Stimulated activated CD4-positive, alpha-beta T cell treated with anti-CD3 and anti-CD28 coated beads, Interleukin-15, amount 100 ng/mL, for 48 hours (primary cell): ENCODE measurements around the gene ACP6.

Experiments
- DNase-seq, 2 donors: peaks; one replicate each; pipeline ENCODE4 v3.0.0-alpha.2; 2020; ENCODE audit warnings: low read depth in 2 of 2

Gene ACP6

DNA sequence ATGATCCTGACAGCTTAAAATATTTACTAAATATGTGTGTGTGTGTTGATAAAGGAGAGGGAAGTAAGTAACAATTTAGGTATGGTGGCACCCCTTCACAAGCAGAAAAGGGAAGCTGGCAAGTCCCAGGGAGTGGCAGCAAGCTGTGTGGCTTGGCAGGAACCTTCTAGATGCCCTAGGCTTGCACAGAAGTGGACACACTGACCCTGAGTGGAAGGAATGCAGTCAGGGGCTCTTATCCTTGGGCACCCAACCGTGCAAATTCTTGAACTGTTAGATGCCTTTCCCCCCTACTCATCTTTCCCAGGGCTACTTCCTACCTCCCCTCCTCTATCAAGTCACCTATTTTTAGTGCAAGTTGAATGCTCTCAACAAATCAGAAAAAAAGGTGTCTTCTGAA is 18.9 kb downstream of the ACP6 start:
- no peak for DNase-seq

- DNase-seq = no peak
Measured at GRCh38 chr1:147648933-147649332, 21.4 kb downstream of the ACP6 start.

DNA sequence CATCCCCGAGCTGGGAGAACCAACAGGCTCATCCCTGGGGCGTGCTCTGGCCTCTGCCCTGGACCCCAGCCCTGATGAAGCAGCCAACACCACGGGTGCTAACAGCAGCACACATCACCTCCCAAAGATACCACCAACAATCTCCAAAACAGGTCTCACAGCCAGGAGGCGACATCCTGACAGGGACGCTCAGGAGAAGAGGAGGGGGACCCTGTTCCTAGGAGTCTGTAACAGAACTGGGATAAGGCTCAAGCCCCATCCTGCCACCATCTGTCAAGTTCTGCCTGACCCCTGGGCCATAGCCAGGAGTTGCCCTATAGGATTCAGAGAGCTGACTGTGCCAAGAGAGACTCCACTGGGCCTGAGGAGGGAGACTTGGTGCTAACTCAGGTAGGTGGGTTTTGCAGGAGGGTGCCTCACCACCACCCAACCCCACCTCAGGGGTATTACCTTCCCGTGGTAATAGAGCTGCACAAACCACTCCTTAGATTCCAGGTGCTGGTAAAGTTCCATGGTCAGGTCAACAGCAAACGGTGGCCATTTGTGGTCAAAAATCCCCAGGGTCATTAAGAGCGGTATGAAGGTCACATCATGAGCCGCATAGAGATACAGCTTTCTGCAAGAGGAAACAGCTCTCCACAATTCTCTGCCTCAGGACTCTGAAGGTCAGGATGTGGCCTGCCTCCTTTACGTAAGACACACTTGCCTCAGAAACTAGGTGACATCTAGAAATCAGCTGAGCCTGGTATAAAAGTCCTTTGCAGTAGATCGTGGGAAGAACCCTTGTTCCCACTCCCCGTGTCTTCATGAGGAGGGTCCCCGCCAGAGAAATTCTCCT is 22.3 kb downstream of the ACP6 start:
- no peak for DNase-seq

DNA sequence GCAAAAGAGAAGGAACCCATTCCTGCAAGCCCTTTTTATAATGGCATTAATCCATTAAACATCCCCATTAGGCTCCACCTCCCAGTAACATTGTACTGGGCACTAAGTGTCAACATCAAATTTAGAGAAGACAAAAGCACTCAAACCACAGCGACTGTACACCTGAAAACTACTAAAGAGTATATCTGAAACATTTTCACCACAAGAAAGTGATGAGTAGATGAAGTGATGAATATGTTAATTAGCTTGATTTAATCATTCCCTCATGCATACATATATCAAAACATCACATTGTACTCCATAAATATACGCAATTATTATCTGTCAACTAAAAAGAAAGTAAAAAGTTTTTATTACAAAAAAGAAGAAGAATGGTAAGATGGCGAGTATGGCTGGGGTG is 26.4 kb downstream of the ACP6 start:
- no peak for DNase-seq

- peak; percentile 17 to 50 for DNase-seq
Measured at GRCh38 chr1:147641695-147642592, 28.4 kb downstream of the ACP6 start.

DNA sequence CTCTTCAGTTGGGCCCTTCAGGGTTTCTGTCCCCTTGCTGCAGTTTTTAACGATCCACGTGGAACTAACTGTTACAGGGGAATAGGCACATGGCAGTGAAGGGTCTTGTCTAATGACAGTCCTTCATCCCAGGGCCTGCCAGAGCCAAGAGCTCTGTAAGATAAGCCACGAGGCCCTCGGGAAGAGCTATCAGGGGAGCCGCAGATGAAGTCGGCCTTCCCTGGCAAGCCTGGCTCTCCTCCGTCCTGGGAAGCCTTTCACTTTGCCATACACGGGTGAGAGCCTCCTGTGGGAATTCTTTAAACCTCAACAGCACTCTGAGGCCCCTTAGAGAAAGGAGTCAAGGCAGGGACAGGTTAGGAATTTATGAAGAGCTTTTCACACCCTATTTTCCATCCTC is 29.0 kb downstream of the ACP6 start:
- no peak for DNase-seq

- DNase-seq = peak; percentile 67 to 79
Measured at GRCh38 chr1:147640553-147641165, 29.7 kb downstream of the ACP6 start.

DNA sequence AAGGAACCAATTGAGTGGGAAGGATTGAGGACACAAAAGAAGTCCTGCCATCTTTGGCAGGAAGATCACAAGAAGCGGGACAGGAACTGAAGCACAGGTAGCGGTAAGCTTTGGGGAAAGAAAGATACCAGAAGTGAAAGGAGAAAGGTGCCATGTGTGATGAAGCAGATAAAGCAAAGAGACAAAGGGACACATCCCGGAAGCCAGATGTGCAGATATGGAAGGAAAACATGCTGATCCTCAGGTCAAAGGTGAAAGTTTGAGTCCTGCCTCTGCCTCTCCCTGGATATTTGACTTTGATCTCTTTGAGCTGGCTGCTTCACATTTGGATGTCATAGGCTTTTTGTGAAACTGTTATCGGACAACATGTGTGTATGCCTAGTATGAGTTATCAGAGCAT is 34.0 kb downstream of the ACP6 start:
- DNase-seq = no peak

- DNase-seq = no peak
Measured at GRCh38 chr1:147635342-147635741, 35.0 kb downstream of the ACP6 start.

DNA sequence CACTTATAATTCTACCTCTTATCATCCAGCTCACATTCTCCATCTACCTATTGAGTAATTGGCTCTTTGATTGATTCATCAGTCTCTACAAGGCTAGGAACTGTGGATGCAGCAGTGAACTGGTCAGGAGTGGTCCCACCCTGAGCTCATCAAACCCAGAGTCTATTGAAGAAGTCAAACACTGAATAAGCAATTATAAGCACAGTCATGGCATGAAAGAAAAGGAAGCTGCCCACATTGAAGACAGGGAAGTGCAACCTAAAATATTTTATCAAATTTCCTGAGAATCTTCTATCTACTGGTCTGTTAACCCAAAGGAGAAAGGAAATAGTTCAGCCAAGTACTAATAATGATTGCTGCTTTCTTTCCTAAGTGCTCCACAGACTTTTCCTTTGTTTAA is 35.7 kb downstream of the ACP6 start:
- no peak for DNase-seq

- DNase-seq = no peak
Measured at GRCh38 chr1:147633759-147634158, 36.6 kb downstream of the ACP6 start.

DNA sequence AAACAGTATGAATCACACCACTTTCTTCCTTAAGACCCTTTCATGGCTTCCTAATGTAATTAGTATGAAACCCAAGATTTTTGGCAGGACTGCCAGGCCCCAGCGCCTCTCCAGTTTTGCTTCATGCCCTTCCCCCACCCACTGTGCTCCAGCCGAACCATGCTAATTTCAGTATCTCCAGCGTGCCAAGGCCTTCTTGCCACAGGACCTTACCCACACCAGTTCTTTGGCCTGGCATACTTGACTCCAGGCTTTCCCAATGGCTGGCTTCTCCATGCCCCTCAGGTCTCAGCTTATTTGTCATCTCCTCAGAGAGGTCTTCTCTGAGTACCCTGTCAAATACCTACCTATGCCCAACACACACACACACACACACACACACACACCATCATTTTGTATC is 38.5 kb downstream of the ACP6 start:
- no peak for DNase-seq

GRCh38 chr1:147630447-147630846 is 39.9 kb downstream of the ACP6 start:
- no peak for DNase-seq

GRCh38 chr1:147630022-147630421 is 40.3 kb downstream of the ACP6 start:
- no peak for DNase-seq

- DNase-seq = no peak
Measured at GRCh38 chr1:147628441-147628840, 41.9 kb downstream of the ACP6 start.

- DNase-seq = peak; percentile 27 to 36
Measured at GRCh38 chr1:147627435-147628110, 42.8 kb downstream of the ACP6 start.

DNA sequence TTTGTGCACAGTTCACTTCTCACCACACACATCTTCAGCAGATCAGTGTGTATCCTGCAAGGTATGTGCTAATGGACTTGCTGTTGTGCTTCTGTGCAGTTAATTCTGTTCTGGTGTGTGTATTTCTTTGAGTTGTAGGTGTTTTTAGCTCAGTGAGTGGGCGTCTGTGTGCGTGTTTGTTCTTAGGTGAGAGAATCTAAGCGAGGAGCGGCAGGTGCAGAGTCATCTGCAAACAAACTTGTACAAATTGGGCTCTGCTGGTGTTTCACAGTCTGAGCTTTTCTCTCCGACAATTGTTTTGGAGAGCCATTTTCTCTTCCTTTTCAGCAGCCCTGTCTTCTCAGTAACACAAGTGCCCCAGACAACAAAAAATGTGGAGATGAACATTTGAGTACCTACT is 43.6 kb downstream of the ACP6 start:
- no peak for DNase-seq

DNA sequence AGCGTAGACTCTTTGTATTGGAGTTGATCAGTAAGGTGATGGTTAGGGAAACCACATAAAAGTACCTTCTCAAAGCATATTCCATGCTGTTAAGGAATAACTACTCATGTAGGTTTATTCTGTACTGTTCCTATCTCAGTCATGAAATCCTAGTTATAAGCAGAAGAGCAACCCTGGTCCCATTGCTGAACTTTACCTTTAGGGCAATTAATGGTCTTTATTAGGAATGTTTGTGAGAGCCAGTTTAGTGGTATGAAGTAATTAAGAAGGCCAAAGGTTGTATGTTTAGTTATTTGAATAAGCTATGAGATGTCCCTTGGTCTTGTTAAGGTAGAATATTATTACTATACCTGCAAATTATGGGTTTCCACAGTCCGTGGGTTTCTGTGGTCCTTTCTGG is 44.0 kb downstream of the ACP6 start:
- no peak for DNase-seq

GRCh38 chr1:147625362-147625995 is 44.8 kb downstream of the ACP6 start:
- DNase-seq = no peak

DNA sequence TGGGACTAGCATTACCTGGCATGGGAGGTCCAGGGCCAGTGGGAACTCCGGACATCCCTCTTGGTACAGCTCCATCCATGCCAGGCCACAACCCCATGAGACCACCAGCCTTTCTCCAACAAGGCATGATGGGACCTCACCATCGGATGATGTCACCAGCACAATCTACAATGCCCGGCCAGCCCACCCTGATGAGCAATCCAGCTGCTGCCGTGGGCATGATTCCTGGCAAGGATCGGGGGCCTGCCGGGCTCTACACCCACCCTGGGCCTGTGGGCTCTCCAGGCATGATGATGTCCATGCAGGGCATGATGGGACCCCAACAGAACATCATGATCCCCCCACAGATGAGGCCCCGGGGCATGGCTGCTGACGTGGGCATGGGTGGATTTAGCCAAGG is 45.8 kb downstream of the ACP6 start:
- DNase-seq = no peak

- DNase-seq = no peak
Measured at GRCh38 chr1:147624011-147624410, 46.3 kb downstream of the ACP6 start.
